AG09319 (cell line): Measurements from ENCODE around the gene SLC12A5.

Experiments
- DNase-seq: peaks from one replicate; pipeline ENCODE4 v3.0.0-alpha.2; 2010; ENCODE audit warnings: low read depth; ENCODE audit errors: extremely low read depth
- TF ChIP-seq, protein P1 (sequence below): IDR thresholded peaks from 2 replicates; pipeline ENCODE4 v1.5.1; 2011; ENCODE audit warnings: low read depth, mild to moderate bottlenecking, inconsistent platforms, low read length, moderate library complexity

The SLC12A5 gene

DNA sequence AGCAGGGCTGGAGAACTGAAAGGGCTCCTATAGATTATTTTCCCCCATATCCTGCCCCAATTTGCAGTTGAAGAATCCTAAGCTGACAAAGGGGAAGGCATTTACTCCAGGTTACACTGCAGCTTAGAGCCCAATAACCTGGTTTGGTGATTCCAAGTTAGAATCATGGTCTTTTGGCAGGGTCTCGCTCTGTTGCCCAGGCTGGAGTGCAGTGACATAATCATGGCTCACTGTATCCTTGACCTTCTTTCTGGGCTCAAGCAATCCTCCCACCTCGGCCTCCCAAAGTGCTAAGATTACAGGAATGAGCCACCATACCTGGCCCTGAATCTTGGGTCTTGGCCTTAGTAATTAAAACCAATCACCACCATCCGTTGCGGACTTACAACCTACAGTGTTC is 21.3 kb upstream of the SLC12A5 start:
- TF ChIP-seq, protein P1, sequence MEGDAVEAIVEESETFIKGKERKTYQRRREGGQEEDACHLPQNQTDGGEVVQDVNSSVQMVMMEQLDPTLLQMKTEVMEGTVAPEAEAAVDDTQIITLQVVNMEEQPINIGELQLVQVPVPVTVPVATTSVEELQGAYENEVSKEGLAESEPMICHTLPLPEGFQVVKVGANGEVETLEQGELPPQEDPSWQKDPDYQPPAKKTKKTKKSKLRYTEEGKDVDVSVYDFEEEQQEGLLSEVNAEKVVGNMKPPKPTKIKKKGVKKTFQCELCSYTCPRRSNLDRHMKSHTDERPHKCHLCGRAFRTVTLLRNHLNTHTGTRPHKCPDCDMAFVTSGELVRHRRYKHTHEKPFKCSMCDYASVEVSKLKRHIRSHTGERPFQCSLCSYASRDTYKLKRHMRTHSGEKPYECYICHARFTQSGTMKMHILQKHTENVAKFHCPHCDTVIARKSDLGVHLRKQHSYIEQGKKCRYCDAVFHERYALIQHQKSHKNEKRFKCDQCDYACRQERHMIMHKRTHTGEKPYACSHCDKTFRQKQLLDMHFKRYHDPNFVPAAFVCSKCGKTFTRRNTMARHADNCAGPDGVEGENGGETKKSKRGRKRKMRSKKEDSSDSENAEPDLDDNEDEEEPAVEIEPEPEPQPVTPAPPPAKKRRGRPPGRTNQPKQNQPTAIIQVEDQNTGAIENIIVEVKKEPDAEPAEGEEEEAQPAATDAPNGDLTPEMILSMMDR = no peak

DNA sequence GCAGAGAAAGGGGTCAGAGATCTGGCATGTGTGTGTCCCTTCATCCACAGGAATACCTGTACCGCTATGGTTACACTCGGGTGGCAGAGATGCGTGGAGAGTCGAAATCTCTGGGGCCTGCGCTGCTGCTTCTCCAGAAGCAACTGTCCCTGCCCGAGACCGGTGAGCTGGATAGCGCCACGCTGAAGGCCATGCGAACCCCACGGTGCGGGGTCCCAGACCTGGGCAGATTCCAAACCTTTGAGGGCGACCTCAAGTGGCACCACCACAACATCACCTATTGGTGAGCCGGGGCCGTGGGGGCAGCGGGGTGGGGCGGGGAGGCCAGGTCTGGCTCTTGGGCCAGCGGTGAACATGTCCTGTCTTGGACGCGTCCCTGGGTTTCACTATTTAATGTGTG is 19.2 kb upstream of the SLC12A5 start:
- TF ChIP-seq, protein P1 = no peak
- DNase-seq = no peak

More for the DNA sequence above, 21.3 kb upstream of the SLC12A5 start:
- DNase-seq = no peak

DNA sequence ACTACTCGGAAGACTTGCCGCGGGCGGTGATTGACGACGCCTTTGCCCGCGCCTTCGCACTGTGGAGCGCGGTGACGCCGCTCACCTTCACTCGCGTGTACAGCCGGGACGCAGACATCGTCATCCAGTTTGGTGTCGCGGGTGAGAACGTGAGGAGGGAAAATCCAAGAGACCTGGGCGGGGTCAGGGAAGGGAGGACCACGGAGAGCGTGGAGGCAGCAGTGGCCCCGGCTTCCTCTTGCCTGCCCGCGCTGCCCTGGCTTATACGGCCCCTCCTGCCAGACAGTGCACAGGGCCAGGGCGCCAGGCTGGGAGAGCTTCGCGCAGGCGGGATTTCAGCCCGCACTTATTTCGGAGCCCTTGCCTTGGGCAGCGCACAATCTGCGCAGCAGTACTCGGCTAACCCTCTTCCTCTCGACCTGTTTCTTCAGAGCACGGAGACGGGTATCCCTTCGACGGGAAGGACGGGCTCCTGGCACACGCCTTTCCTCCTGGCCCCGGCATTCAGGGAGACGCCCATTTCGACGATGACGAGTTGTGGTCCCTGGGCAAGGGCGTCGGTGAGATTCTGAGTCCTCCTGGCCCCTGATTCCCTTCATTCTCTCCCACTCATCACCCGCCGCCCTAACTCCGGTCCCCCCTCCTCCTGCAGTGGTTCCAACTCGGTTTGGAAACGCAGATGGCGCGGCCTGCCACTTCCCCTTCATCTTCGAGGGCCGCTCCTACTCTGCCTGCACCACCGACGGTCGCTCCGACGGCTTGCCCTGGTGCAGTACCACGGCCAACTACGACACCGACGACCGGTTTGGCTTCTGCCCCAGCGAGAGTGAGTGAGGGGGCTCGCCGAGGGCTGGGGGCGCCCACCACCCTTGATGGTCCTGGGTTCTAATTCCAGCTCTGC is 18.3 kb upstream of the SLC12A5 start:
- no peak for DNase-seq
- TF ChIP-seq, protein P1 = no peak

DNA sequence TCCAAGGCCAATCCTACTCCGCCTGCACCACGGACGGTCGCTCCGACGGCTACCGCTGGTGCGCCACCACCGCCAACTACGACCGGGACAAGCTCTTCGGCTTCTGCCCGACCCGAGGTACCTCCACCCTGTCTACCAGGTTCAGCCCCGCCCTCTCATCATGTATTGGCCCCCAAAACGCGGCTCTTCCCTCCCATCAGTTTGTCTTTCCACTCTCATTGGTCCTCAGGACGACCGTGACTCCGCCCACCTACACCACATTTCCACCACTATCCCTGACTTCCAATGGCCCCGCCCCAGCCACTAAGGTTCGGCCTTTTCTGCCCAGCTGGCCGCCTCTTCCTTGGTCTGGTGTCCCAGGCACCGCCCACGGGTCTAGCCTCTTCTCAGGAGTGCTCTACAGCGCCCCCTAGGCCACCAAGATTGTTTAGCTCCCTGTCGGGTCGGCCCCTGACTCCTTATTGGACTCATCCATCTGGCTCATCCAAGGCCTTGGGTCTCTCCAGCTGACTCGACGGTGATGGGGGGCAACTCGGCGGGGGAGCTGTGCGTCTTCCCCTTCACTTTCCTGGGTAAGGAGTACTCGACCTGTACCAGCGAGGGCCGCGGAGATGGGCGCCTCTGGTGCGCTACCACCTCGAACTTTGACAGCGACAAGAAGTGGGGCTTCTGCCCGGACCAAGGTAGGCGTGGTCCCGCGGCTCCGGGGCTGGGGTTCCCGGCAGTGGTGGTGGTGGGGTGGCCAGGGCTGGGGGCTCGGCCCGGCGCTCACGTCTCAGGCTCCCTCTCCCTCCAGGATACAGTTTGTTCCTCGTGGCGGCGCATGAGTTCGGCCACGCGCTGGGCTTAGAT is 17.2 kb upstream of the SLC12A5 start:
- DNase-seq = no peak
- TF ChIP-seq, protein P1 = peak; percentile 7; the same call in 1 of the 2 replicates

DNA sequence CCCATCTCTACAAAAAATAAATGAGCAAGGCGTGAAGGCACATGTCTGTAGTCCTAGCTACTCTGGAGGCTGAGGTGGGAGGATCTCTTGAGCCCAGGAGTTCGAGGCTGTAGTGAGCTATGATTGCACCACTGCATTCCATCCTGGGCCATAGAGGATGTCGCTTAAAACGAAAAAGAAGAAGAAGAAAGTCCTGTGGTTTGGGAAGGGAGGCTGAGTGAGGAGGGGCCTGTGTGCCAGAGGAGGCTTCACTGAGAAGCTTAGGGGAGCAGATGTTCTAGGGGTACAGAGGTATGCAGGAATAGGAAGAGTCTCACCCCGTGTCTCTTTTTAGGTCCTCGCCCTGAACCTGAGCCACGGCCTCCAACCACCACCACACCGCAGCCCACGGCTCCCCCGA is 16.1 kb upstream of the SLC12A5 start:
- TF ChIP-seq, protein P1 = no peak
- DNase-seq = no peak

DNA sequence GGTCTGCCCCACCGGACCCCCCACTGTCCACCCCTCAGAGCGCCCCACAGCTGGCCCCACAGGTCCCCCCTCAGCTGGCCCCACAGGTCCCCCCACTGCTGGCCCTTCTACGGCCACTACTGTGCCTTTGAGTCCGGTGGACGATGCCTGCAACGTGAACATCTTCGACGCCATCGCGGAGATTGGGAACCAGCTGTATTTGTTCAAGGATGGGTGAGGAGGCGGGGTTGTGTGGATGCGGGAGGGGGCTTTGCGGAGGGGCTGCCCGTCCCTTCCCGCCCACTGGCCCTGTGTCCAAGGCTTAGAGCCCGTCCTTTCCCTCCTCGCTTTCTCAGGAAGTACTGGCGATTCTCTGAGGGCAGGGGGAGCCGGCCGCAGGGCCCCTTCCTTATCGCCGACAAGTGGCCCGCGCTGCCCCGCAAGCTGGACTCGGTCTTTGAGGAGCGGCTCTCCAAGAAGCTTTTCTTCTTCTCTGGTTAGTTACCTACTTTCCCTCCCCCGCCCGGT is 15.6 kb upstream of the SLC12A5 start:
- no peak for DNase-seq
- TF ChIP-seq, protein P1 = no peak
